Measurements from ENCODE around the gene ABLIM2. TPM values are rescaled to one million over a fixed set of nuclear protein-coding genes. Genes with fewer than 3 reads are reported as not detected.

Gene ABLIM2
- total RNA-seq, 4 donors from 2014 or later = 4.2 to 28.5 (median 8.7) TPM

DNA sequence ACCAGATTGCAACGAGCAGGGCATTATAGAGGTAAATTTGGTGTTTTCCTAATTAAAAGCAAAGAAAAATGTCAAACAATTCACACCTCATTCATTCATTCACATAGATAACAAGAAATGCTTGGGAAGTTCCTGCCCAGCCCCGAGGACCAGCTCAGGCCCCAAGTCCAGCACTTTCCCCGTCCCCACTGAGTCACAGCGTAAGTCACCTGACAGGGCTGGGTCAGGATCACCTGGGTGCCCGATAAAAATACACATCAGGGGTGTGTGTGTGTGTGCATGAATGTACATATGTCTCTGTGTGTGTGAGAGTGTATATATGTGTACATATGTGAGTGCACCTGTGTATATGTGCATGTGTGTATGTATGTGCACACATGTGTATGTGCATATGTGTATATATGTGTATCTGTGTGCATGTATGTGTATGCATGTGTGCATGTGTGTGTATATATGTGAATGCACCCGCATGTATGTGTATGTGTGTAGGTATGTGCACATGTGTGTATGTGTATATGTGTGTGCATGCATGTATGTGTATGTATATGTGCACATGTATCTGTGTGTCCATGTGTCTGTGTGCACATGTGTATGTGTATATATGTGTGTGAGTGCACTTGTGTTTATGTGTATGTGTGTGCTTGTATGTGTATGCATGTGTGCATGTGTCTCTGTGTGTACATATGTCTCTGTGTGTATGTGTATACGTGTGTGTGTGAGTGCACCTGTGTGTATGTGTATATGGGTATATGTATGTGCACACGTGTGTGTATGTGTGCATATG is 21.9 kb upstream of the ABLIM2 start:
- no peaks in the 10 kb centered on the region for H3K9me3 ChIP-seq
- H3K4me1 ChIP-seq = peaks cover 22 to 37% (median 28%) of the 10 kb centered on the region in 4 donors
- H3K36me3 ChIP-seq = no peaks in the 10 kb centered on the region
- H3K27me3 ChIP-seq = no peaks in the 10 kb centered on the region
- TF ChIP-seq POLR2A (IDR thresholded peaks at IDR 0.05; ENCODE audit: low read depth) (no peak), EP300 (IDR thresholded peaks at IDR 0.05) (no peak), POLR2AphosphoS5 (IDR thresholded peaks at IDR 0.05) (no peak)
- TF ChIP-seq, protein P1, sequence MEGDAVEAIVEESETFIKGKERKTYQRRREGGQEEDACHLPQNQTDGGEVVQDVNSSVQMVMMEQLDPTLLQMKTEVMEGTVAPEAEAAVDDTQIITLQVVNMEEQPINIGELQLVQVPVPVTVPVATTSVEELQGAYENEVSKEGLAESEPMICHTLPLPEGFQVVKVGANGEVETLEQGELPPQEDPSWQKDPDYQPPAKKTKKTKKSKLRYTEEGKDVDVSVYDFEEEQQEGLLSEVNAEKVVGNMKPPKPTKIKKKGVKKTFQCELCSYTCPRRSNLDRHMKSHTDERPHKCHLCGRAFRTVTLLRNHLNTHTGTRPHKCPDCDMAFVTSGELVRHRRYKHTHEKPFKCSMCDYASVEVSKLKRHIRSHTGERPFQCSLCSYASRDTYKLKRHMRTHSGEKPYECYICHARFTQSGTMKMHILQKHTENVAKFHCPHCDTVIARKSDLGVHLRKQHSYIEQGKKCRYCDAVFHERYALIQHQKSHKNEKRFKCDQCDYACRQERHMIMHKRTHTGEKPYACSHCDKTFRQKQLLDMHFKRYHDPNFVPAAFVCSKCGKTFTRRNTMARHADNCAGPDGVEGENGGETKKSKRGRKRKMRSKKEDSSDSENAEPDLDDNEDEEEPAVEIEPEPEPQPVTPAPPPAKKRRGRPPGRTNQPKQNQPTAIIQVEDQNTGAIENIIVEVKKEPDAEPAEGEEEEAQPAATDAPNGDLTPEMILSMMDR (IDR thresholded peaks at IDR 0.05) = no peak
- no peak overlapping the region for H3K27ac ChIP-seq (replicated peaks in 1 of 4)
- no peak overlapping the region for H3K4me3 ChIP-seq
- no peak for DNase-seq (ENCODE audit: extremely low spot score)
- intact Hi-C loops (cut with DNase I) = no loop called here
- WGBS = 83% methylated on average over 8 of the region's 8 CpGs

DNA sequence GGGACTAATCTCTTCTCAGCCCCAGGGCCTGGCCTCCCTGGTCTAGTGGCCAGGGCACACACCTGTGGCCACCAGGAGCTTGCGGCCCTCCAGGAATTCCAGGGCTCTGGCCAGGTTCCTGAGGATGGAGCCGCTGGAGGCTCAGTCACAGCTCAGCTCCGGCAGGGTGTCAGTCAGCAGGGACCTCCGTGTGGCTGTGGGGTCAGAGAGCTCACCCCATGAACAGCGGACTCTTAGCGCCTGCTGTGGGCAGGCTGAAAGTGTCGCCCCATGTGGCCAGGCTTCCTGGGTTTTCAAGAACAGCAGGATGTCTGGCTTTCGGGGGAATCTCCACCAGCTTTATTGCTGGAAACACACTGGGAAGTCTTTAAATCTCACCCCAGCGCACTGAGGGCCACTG is 21.2 kb upstream of the ABLIM2 start:
- intact Hi-C loops (cut with DNase I) = loop anchor here (10.0 kb wide), 1 partner anchor 225 kb away; no protein-coding TSS in a partner anchor
- TF ChIP-seq POLR2A (IDR thresholded peaks at IDR 0.05; ENCODE audit: low read depth) = no peak
- TF ChIP-seq, protein P1 (IDR thresholded peaks at IDR 0.05) = no peak
- no peak for TF ChIP-seq POLR2AphosphoS5 (IDR thresholded peaks at IDR 0.05)
- TF ChIP-seq EP300 (IDR thresholded peaks at IDR 0.05) = no peak
- no peak for DNase-seq (ENCODE audit: extremely low spot score)
- Histone ChIP-seq H3K9me3 (no peaks in the 10 kb centered on the region), H3K36me3 (no peaks in the 10 kb centered on the region), H3K27ac (replicated peaks in 1 of 4) (no peak overlapping the region), H3K4me1 (peaks cover 22 to 34% (median 28%) of the 10 kb centered on the region in 4 donors), H3K4me3 (no peak overlapping the region), H3K27me3 (no peaks in the 10 kb centered on the region)
- 88% methylated on average over 5 of the region's 9 CpGs for WGBS

DNA sequence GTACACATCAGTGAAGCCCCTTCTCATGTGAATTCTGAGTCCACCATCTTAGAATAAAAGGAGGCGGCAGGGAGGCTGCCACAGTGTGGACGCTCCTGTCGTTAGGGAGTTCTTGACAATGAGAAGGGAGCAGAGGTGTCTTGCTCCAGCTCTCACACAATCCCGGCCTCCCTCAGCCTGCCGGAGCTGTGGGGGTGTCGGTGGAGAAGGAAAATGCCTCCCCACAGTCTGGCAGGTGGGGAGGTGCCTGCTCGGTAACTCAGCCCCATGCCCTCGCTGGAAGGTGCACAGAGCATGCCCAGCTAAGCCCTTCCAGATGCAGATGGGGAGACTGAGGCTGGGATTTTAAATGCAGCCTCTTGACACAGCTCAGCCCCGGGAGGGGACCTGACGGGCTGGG is 20.5 kb upstream of the ABLIM2 start:
- no peaks in the 10 kb centered on the region for H3K36me3 ChIP-seq
- 93% methylated on average over 9 of the region's 10 CpGs for WGBS
- intact Hi-C loops (cut with DNase I) = loop anchor here (10.0 kb wide), 1 partner anchor 226 kb away; no protein-coding TSS in a partner anchor

DNA sequence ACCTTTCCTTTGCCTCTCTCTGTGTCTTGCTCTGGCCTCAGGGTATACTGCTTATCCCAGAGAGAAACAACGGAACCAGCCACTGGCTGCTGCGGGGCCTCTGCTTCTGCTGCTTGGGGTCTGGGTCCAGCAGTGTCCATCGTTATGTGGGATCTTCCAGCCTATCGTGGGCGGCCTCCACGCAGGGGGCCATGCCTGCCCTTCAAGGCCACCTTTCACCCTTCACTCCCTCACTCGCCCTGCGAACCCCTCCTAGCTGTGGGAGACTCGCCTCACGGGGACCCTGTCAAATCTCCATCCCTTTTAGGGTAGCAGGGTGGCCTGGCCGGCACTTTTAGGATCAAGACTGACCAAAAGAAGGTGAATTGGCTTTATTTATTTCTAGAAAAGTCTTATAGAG is 19.3 kb upstream of the ABLIM2 start:
- intact Hi-C loops (cut with DNase I) = loop anchor here (10.0 kb wide), 1 partner anchor 227 kb away; no protein-coding TSS in a partner anchor
- Histone ChIP-seq H3K36me3 (no peaks in the 10 kb centered on the region), H3K4me1 (peaks cover 12 to 21% (median 17%) of the 10 kb centered on the region in 4 donors), H3K9me3 (no peaks in the 10 kb centered on the region), H3K27me3 (no peaks in the 10 kb centered on the region), H3K4me3 (no peak overlapping the region), H3K27ac (replicated peaks in 1 of 4) (no peak overlapping the region)
- TF ChIP-seq POLR2A (IDR thresholded peaks at IDR 0.05; ENCODE audit: low read depth) = no peak
- no peak for TF ChIP-seq EP300 (IDR thresholded peaks at IDR 0.05)
- TF ChIP-seq, protein P1 (IDR thresholded peaks at IDR 0.05) = no peak
- no peak for TF ChIP-seq POLR2AphosphoS5 (IDR thresholded peaks at IDR 0.05)
- DNase-seq (ENCODE audit: extremely low spot score) = no peak
- WGBS = 92% methylated on average over 6 of the region's 11 CpGs

More for the DNA sequence above, 20.5 kb upstream of the ABLIM2 start:
- DNase-seq (ENCODE audit: extremely low spot score) = no peak
- H3K4me3 ChIP-seq = no peak overlapping the region
- no peak overlapping the region for H3K27ac ChIP-seq (replicated peaks in 1 of 4)
- TF ChIP-seq, protein P1 (IDR thresholded peaks at IDR 0.05) = no peak
- H3K9me3 ChIP-seq = no peaks in the 10 kb centered on the region
- H3K4me1 ChIP-seq = peaks cover 22 to 30% (median 26%) of the 10 kb centered on the region in 4 donors
- H3K27me3 ChIP-seq = no peaks in the 10 kb centered on the region
